GM21423 (cell line): Measurements from ENCODE around the gene CCNY.

Experiments
- ATAC-seq: cut with Tn5 transposase; IDR thresholded peaks from one replicate; pipeline ENCODE4 v1.9.1; 2021; ENCODE audit warnings: mild to moderate bottlenecking, moderate library complexity; ENCODE audit not compliant: unreplicated experiment

CCNY gene

DNA sequence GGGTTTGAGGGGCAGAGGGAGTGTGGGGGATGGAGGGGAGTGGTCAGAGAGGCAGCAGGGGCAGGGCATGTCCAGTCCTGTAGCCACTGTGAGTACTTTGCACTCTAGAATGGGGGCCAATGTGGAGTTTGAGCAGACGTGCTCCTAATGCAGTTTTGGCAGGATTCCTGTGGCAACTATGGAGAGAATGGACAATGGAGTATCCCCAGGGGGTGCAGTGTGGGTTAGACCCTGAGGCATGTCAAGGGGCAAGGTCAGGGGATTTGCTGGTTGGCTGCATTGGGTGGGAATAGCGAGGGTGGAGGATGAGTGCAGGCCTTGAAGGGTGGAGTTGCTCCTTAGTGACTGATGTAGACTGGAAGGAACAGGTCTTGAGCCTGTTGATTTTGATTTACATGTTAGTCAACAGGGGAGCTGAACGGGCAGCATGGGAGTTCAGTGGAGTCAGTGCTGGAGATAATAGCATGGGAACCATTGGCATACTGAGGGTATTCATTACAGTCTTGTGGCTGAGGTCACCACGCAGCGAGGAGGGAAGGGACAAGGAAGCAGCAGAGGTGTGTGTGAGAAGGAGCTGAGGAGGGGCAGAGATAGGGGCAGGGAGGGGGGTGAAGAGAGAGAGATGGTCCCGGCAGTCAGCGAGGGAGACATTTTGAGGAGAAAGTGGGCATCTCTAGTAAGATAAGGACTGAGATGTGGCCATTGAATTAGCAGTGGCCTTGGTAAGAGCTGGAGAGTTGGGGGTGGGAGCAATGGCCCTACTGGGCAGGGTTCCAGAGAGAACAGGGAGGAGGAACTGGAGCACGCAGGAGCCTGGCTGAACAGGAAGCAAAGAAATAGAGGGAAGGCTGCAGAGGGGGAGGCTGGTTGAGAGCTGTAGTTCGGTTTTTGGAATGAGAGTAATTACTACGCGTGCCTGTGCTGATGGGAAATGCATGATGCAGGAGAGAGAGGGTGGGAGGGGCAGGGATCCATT, 112.7 kb downstream of the CCNY start:
- no peak for ATAC-seq

- ATAC-seq = no peak
These were observed 113.6 kb downstream of the CCNY start for GRCh38 chr10:35449944-35450343.

DNA sequence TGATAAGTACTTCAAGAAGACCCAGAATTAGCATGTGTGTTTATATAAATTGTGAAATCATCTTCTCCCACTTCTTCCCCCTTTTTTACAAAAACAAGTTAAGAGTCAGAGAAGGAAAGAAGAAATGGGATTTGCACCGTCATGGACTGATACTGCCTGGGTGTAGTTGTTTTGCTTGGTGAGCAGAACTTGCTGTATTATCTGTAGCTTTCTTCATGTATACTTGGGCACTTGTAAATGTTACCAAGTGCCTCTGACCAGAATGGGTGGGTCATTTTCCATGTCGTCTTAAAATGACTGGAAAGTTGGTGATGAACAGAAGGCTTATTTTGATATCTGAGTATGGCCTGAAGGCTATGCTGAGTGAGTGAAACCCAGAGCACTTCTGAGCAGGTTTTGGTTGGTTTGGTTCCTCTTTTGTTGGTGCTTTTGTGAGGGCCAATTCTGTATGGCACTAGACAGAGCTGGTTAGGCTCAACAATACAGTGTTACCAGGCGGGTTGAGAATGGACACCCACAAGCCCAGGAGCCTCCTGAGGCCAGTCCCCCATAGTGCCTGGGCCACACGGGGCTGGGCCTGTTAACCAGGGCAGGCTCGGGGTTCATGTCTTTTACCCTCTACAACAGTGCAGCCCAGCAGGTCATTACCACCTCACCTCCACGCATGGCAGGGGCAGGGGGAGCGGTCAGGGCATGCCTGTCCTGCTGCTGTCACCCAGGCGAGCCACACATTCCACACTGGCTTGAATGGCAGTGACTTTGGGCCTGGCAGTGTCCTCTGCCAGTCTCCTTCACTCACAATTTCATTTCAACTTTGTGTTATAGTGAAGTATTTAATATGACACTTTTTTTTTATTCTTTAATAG, 115.1 kb downstream of the CCNY start:
- ATAC-seq = peak; percentile 95

GRCh38 chr10:35452171-35452570, 115.9 kb downstream of the CCNY start:
- no peak for ATAC-seq

DNA sequence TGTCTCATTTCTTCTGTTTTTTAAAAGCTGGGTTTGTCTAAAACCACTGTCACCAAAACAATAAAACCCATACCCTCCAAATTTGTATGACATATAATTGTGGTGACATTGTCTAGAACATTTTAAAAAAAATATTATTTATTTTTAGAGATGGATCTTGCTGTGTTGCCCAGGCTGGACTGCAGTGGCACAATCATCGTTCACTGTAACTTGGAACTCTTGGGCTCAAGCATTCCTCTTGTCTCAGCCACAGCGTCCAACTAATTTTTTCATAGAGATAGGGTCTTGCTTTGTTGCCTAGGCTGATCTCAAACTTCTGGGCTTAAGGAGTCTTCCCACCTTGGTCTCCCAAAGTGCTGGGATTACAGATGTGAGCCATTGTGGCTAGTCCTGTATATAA, 116.5 kb downstream of the CCNY start:
- ATAC-seq = no peak

GRCh38 chr10:35453855-35454532, 117.7 kb downstream of the CCNY start:
- no peak for ATAC-seq

GRCh38 chr10:35456153-35456720, 119.9 kb downstream of the CCNY start:
- ATAC-seq = no peak

DNA sequence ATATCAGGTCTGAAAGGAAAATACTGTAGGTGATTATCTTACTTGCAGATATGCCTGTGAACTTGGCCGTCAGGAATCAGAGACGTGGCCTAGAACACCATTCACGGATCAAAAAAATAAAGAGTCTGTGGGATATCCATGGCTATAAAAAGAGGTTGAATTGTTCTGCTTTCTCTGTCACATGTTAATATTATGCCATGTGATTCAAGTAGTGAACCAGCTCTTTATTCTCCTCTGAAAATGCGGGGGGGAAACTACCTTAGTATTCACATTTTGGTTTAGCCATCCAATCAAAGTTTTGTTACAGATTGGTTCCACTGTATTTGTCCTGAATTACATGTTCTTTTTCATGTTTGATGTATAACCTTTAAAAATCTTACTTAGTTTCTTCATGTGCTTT, 120.5 kb downstream of the CCNY start:
- no peak for ATAC-seq

DNA sequence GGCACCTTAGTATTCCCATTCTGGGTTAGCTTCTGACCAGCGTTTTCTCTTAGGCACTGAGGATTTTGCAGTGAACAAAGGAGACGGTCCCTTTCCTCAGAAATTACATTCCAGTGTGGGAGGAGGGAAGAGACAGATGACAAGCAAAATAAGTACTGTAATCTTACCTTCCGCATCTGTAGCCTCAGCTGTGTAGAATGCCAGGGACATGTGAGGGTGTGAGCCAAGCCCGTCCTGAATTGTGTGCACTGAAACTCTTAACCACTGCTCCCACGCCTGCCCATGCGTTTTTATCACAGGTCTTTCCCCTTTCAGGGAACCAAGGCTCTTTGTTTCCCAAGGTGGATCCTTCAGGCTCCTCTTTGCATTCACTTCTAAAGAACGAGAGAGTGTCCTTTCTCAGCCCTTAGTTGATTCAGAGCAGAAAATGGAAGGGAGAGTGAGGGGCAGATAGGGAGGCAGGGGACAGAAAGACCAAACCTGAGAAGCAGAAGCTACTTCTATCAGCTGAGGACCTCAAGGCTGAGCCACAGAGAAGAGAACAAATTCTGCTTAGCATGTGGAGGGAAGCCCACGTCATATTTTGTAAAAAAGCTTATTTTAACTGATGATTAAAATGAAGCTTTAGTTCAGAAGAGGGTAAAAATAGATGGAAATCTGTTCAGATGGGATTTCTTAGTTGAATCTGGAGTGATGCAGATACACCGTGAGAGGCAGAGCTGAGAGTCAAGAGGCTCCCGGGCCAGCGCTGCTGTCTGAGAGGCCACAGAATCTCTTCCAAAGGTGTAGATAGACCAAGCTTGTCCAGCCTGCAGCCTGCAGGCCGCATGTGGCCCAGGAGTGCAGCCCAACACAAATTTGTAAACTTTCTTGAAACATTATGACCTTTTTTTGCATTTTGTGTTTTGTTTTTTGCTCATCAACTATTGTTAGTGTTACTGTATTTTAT, 122.5 kb downstream of the CCNY start:
- ATAC-seq = no peak

GRCh38 chr10:35459449-35459847, 123.1 kb downstream of the CCNY start:
- ATAC-seq = no peak

DNA sequence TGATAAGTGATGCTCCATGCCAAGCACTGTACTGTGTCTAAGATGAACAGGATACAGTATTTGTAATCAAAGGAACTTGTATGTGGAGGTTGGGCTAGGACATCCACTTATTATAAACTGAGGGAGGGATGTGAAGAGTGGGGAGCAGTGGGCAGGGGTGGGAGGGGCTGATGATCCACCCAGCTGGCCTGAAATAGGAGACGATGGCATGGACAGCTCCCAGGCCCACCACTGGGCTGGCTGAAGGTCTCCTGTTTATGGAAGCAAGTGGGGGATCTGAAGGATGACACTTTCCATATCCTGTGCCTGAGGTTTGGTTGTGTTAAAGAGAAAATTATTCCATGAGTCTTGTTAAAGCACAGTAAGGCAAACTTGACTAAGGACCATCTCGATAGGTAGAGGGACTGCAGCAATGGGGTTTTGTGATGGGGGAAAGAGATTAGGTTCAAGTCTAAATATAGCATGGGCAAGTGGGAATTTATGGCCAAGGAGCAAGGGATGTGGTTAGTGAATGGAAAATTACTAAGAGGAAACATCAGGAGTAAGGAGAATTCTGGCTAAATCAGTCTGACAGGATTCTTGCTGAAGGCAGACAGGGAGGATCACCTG, 124.6 kb downstream of the CCNY start:
- no peak for ATAC-seq

DNA sequence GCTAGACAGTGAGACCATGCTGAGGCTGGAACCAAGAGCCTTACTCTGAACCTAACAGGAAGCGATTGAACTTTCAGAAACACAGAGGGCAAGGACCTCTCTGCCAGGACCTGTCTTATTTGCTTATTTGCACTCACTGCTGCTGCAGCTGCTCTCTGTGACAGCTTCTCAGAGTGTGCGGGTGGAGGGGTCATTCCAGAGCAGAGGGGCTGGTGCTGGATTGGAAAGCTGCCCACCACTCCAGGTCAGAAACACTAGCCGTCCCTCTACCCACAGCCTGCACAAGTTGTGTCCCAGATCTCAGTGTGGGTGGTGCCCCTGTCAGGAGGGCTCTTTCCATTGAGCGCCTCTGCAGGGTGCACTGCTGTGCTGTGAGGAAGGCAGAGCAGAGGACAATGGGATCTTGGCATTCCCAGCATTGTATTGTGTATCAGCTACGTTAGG, 126.2 kb downstream of the CCNY start:
- peak; percentile 85 for ATAC-seq

- no peak for ATAC-seq
These were observed 127.0 kb downstream of the CCNY start for GRCh38 chr10:35463105-35463867.

GRCh38 chr10:35463878-35464277, 127.6 kb downstream of the CCNY start:
- ATAC-seq = no peak

DNA sequence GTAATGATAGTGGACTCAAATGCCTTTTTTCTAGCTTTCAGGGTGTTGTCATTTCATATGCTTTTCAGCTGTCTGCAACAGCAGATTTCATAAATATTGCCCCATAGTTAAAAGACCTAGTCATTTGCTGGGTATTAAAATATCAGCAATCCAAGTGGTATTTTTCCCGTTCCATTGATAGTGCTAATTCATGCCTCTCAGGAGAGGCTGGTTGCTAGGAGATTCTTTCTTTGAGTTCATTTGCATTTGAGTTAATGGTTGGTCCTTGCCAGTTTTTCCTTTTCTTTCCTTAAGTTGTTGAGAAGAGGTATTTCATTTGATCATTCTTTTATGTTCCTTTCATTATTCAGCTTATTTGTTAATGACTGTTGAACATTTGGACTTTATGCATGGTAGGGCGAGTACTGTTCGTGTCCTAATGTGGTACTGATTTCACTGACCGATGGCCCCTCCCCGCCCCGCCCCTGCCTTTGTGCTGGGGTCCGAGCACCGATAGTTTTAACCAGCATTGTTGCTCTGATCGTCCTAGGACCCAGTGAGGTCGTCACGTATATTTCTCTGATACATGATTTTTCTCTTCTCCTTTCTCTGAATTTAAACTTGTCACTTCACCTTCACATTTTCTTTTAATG, 128.6 kb downstream of the CCNY start:
- no peak for ATAC-seq

GRCh38 chr10:35465673-35466072, 129.4 kb downstream of the CCNY start:
- no peak for ATAC-seq

DNA sequence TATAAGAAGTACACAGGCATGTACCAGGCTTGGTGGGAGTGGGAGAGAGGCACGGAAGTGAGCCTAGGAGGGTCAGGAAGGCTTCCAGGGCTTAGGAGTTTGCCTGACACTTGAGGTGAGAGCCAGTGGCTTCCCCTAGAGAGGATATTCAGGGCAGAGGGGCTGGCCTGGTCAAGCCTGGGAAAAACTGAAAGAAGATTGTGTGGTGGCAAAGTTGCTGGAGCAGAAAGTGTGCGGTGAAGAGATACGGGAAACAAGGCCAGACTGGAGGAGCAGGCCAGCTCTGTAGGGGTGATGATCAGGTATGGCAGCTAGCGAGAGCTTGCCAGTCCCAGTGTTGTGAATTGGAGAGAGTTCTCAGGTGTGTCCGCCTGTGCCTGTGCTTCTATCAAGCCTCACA, 129.9 kb downstream of the CCNY start:
- no peak for ATAC-seq

DNA sequence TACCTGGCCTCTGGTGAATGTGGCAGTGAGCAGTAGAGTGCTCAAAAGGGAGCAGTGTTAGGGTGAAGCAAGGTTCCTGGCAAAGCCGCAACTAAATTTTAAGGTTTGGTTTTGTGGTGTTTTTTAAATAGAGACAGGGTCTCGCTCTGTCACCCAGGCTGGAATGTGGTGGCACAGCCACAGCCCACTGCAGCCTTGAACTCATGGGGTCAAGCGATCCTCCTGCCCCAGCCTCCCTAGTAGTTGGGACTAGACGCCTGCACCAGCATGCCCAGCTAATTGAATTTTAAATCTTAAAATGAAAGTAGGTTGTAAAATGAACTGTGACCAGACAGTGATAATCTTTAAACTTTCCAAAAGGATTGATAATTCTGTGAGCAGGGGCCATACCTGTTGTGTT, 130.4 kb downstream of the CCNY start:
- no peak for ATAC-seq
